Measurements from ENCODE around the gene CAPN5. TPM values are rescaled to one million over a fixed set of nuclear protein-coding genes. Genes with fewer than 3 reads are reported as not detected.

The CAPN5 gene
- total and polyA plus RNA-seq, 4 donors, result 6.5 to 25.8 (median 18.2) TPM

- TF ChIP-seq ATF3 (IDR thresholded peaks at IDR 0.05), result no peak
- no peak for TF ChIP-seq CTCF (IDR thresholded peaks at IDR 0.05; ENCODE audit: low read depth, low read length, missing input control)
- no peak for TF ChIP-seq RAD21 (IDR thresholded peaks at IDR 0.05)
- TF ChIP-seq NR2F2 (IDR thresholded peaks at IDR 0.05), result no peak
- no peak for TF ChIP-seq SP1 (IDR thresholded peaks at IDR 0.05)
- no peak for TF ChIP-seq JUND (IDR thresholded peaks at IDR 0.05)
- no peak for TF ChIP-seq MAX (IDR thresholded peaks at IDR 0.05)
- no peak for TF ChIP-seq HNF4A (conservative IDR thresholded peaks at IDR 0.05)
- TF ChIP-seq EGR1 (IDR thresholded peaks at IDR 0.05; ENCODE audit: low read depth in 2 of 2), result no peak
- TF ChIP-seq TAF1 (conservative IDR thresholded peaks at IDR 0.05), result no peak
- TF ChIP-seq YY1 (IDR thresholded peaks at IDR 0.05), result no peak
- no peak for TF ChIP-seq RXRA (IDR thresholded peaks at IDR 0.05)
- no peak for TF ChIP-seq ZBTB33 (IDR thresholded peaks at IDR 0.05)
- no peak for TF ChIP-seq HNF4G (IDR thresholded peaks at IDR 0.05)
- no peak for TF ChIP-seq FOXA2 (IDR thresholded peaks at IDR 0.05)
- no peak for TF ChIP-seq FOXA1 (IDR thresholded peaks at IDR 0.05)
Observed at GRCh38 chr11:77148963-77149715, 82.4 kb downstream of the CAPN5 start.

GRCh38 chr11:77149716-77150392, 83.1 kb downstream of the CAPN5 start:
- TF ChIP-seq CTCF (IDR thresholded peaks at IDR 0.05; ENCODE audit: low read depth, low read length, missing input control), result no peak
- TF ChIP-seq FOXA1 (IDR thresholded peaks at IDR 0.05), result no peak
- no peak for TF ChIP-seq RAD21 (IDR thresholded peaks at IDR 0.05)
- no peak for TF ChIP-seq GABPA (IDR thresholded peaks at IDR 0.05 in 1 of 2, conservative IDR thresholded peaks at IDR 0.05 in 1 of 2)
- TF ChIP-seq YY1 (IDR thresholded peaks at IDR 0.05), result no peak
- no peak for TF ChIP-seq ZBTB33 (IDR thresholded peaks at IDR 0.05)
- no peak for TF ChIP-seq NR2F2 (IDR thresholded peaks at IDR 0.05)
- TF ChIP-seq TAF1 (conservative IDR thresholded peaks at IDR 0.05), result no peak
- TF ChIP-seq HNF4A (conservative IDR thresholded peaks at IDR 0.05), result no peak
- Histone ChIP-seq H3K9me3 (ENCODE audit: control insufficient read depth in 4 of 4, low read length in 3 of 4) (no peaks in the 10 kb centered on the region), H3K4me1 (ENCODE audit: control insufficient read depth in 4 of 4, insufficient read depth in 4 of 4, low read length in 3 of 4) (peaks cover 13 to 33% (median 24%) of the 10 kb centered on the region in 4 donors), H3K9ac (ENCODE audit: low read depth in 1 of 2, low read length in 2 of 2) (no peak overlapping the region), H3K4me3 (ENCODE audit: low read depth in 1 of 3, low read length in 3 of 3) (no peak overlapping the region), H3K36me3 (ENCODE audit: control insufficient read depth in 4 of 4, insufficient read depth in 3 of 4, low read depth in 1 of 4, low read length in 3 of 4) (no peaks in the 10 kb centered on the region), H3K27ac (ENCODE audit: low read depth in 1 of 2, low read length in 2 of 2) (no peak overlapping the region), H3K27me3 (ENCODE audit: control insufficient read depth in 4 of 4, insufficient read depth in 4 of 4, low read length in 3 of 4) (no peaks in the 10 kb centered on the region)
- 94% methylated on average over 12 of the region's 12 CpGs for WGBS
- DNase-seq (ENCODE audit: low spot score), result no peak

More at GRCh38 chr11:77148963-77149715, 82.4 kb downstream of the CAPN5 start:
- H3K4me1 ChIP-seq (ENCODE audit: control insufficient read depth in 4 of 4, insufficient read depth in 4 of 4, low read length in 3 of 4), result peaks cover 16 to 34% (median 25%) of the 10 kb centered on the region in 4 donors
- no peak overlapping the region for H3K9ac ChIP-seq (ENCODE audit: low read depth in 1 of 2, low read length in 2 of 2)
- no peak for DNase-seq (ENCODE audit: low spot score)
- 98% methylated on average over 8 of the region's 8 CpGs for WGBS
- H3K27ac ChIP-seq (ENCODE audit: low read depth in 1 of 2, low read length in 2 of 2), result no peak overlapping the region
- no peak overlapping the region for H3K4me3 ChIP-seq (ENCODE audit: low read depth in 1 of 3, low read length in 3 of 3)
- no peaks in the 10 kb centered on the region for H3K36me3 ChIP-seq (ENCODE audit: control insufficient read depth in 4 of 4, insufficient read depth in 3 of 4, low read depth in 1 of 4, low read length in 3 of 4)
- no peaks in the 10 kb centered on the region for H3K27me3 ChIP-seq (ENCODE audit: control insufficient read depth in 4 of 4, insufficient read depth in 4 of 4, low read length in 3 of 4)
- no peaks in the 10 kb centered on the region for H3K9me3 ChIP-seq (ENCODE audit: control insufficient read depth in 4 of 4, low read length in 3 of 4)

Data from liver (tissue), 9 donors.